Stimulated activated CD4-positive, alpha-beta T cell treated with anti-CD3 and anti-CD28 coated beads, Interleukin-2, amount 100 ng/mL, for 48 hours (primary cell): Measurements from ENCODE around the gene CAP1.

ENCODE experiments used
- DNase-seq, 2 donors: peaks; one replicate each; pipeline ENCODE4 v3.0.0-alpha.2; 2020

CAP1 gene

GRCh38 chr1:40059338-40059959 lies 18.9 kb downstream of the CAP1 start:
- no peak for DNase-seq

- DNase-seq, result no peak
Observed at GRCh38 chr1:40059960-40060750, 19.6 kb downstream of the CAP1 start.

GRCh38 chr1:40064797-40065499 lies 24.4 kb downstream of the CAP1 start:
- no peak for DNase-seq

GRCh38 chr1:40067023-40067422 lies 26.5 kb downstream of the CAP1 start:
- no peak for DNase-seq

GRCh38 chr1:40067851-40068250 lies 27.3 kb downstream of the CAP1 start:
- no peak for DNase-seq

GRCh38 chr1:40072142-40072541 lies 31.6 kb downstream of the CAP1 start:
- DNase-seq, result no peak

GRCh38 chr1:40073062-40073461 lies 32.5 kb downstream of the CAP1 start:
- DNase-seq, result no peak

- DNase-seq, result no peak
Observed at GRCh38 chr1:40075266-40075665, 34.7 kb downstream of the CAP1 start.

GRCh38 chr1:40076895-40077312 lies 36.4 kb downstream of the CAP1 start:
- DNase-seq, result no peak

- peak; percentile 53 to 59 for DNase-seq
Observed at GRCh38 chr1:40078512-40079333, 38.2 kb downstream of the CAP1 start.

GRCh38 chr1:40079774-40080400 lies 39.4 kb downstream of the CAP1 start:
- DNase-seq, result no peak

GRCh38 chr1:40081871-40082270 lies 41.3 kb downstream of the CAP1 start:
- no peak for DNase-seq

- DNase-seq, result peak; percentile 42 to 52
Observed at GRCh38 chr1:40084750-40085149, 44.2 kb downstream of the CAP1 start.

GRCh38 chr1:40090652-40091355 lies 50.3 kb downstream of the CAP1 start:
- DNase-seq, result no peak

- DNase-seq, result no peak
Observed at GRCh38 chr1:40092241-40092640, 51.7 kb downstream of the CAP1 start.

- DNase-seq, result no peak
Observed at GRCh38 chr1:40092706-40093639, 52.4 kb downstream of the CAP1 start.

GRCh38 chr1:40094466-40095110 lies 54.1 kb downstream of the CAP1 start:
- DNase-seq, result no peak

- DNase-seq, result no peak
Observed at GRCh38 chr1:40095806-40096205, 55.3 kb downstream of the CAP1 start.

GRCh38 chr1:40096646-40096976 lies 56.1 kb downstream of the CAP1 start:
- no peak for DNase-seq
